OCI-LY3 (cell line): ENCODE results near the gene FNDC10.

Experiments used
- H2AFZ ChIP-seq: fragments of 200-600, 300-600 bp; shearing (Covaris generic); 2 replicates; pipeline ENCODE4 v1.6.0; 2014; ENCODE audit warnings: antibody characterized with exemption, low read depth, low read length
- H3K27ac ChIP-seq: fragments of 200-600, 300-600 bp; sonication (generic); 2 replicates; pipeline ENCODE4 v1.5.1; 2014; ENCODE audit warnings: mild to moderate bottlenecking, low read length, moderate library complexity, mixed read lengths
- H3K27me3 ChIP-seq: fragments of 200-600, 300-600 bp; sonication (generic); 2 replicates; pipeline ENCODE4 v1.6.1; 2014; ENCODE audit warnings: low read depth, low read length, mixed read lengths
- H3K36me3 ChIP-seq: fragments of 200-600, 300-600 bp; sonication (generic); replicated peaks from 2 replicates; pipeline ENCODE3; 2014; ENCODE audit warnings: low read depth, low read length, mixed read lengths
- H3K4me1 ChIP-seq: fragments of 300-600, 200-600 bp; sonication (generic); 2 replicates; pipeline ENCODE4 v1.6.1; 2014; ENCODE audit warnings: low read length, mixed read lengths
- H3K4me2 ChIP-seq: fragments of 200-600, 300-600 bp; sonication (generic); 2 replicates; pipeline ENCODE4 v1.6.1; 2014; ENCODE audit warnings: low read length, mixed read lengths
- H3K4me3 ChIP-seq: fragments of 300-600, 200-600 bp; sonication (generic); 2 replicates; pipeline ENCODE4 v1.5.1; 2014; ENCODE audit warnings: antibody characterized with exemption, mild to moderate bottlenecking, low read length, moderate library complexity
- H3K79me2 ChIP-seq: fragments of 300-600, 200-600 bp; shearing (Covaris generic); 2 replicates; pipeline ENCODE4 v1.6.1; 2014; ENCODE audit warnings: mild to moderate bottlenecking, low read length, mixed read lengths
- H3K9ac ChIP-seq: fragments of 300-600, 200-600 bp; shearing (Covaris generic); 2 replicates; pipeline ENCODE4 v1.6.0; 2014; ENCODE audit warnings: mild to moderate bottlenecking, low read length, moderate library complexity
- H3K9me3 ChIP-seq: fragments of 200-600, 300-600 bp; shearing (Covaris generic); 2 replicates; pipeline ENCODE4 v1.6.1; 2014; ENCODE audit warnings: low read length, mixed read lengths; ENCODE audit not compliant: insufficient read depth
- H4K20me1 ChIP-seq: fragments of 200-600, 300-600 bp; sonication (generic); 2 replicates; pipeline ENCODE4 v1.6.1; 2016; ENCODE audit warnings: low read length, mixed read lengths; ENCODE audit not compliant: insufficient read depth
- CTCF ChIP-seq: fragments of 200-600, 300-600 bp; sonication (generic); IDR thresholded peaks from 2 replicates; pipeline ENCODE4 v1.5.1; 2014; ENCODE audit warnings: antibody characterized with exemption, low read length, low read depth
- EZH2phosphoT487 ChIP-seq: fragments of 200-600 bp; shearing (Covaris generic); IDR thresholded peaks from 2 replicates; pipeline ENCODE4 v1.6.1; 2018; ENCODE audit warnings: antibody characterized with exemption, mixed run types, low read depth

Gene FNDC10

DNA sequence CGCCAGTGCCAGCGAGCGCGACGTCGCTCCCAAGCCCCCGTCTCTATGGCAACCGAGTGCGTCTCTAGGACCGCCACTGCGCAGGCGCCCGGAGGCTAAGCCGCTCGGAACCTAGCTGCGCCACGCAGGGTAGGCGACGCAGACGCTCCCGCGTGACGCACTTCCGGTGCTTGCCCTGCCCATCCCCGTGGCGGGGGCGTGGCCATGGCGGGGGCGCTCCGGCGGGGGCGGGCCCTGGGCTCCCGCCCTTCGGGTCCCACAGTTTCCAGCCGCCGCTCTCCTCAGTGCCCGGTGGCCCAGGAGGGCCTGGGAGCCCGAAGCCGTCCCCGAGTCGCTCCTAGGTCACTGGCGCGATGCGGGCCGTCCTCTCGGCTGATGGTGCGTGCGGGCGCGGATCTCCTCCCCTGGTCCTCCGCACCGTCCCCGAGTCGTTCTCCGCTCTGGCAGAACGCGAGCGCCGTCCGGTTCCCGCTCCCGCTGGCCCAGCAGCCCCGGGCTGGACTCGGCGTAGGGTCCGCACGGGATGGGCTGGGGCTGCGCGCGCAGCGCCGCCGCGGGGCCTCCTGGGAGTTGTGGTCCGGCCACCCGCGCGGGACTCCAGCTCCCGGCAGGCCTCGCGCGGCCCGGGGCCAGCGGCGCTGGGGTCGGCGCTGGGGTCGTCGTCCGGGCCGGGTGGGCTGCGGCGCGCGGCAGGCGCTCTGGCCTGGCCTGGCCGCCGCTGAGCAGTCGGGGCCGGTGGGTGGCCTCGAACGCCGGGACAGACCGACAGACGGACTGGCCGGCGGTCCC lies 15.5 kb upstream of the FNDC10 start, which contains the start of gene MIB2:
TSS of gene MIB2 (plus strand) at position 245 of the 789 bp plus-strand sequence. CDS start 7,953 bp downstream, outside the sequence.
- Histone ChIP-seq H3K9me3 (no peaks in the 10 kb centered on the region), H3K27ac (peak within 1 kb of the TSS; percentile 96), H3K4me1 (peaks cover 14% of the 10 kb centered on the region), H3K9ac (peak within 1 kb of the TSS; percentile 100), H4K20me1 (no peaks in the 10 kb centered on the region), H2AFZ (no peak within 1 kb of the TSS), H3K36me3 (no peaks in the 10 kb centered on the region), H3K79me2 (peaks cover 12% of the 10 kb centered on the region; the same call in 1 of the 2 replicates), H3K4me3 (peak within 1 kb of the TSS; percentile 96), H3K4me2 (peak within 1 kb of the TSS; percentile 85), H3K27me3 (no peaks in the 10 kb centered on the region)
- no peak for TF ChIP-seq EZH2phosphoT487
- no peak for TF ChIP-seq CTCF

DNA sequence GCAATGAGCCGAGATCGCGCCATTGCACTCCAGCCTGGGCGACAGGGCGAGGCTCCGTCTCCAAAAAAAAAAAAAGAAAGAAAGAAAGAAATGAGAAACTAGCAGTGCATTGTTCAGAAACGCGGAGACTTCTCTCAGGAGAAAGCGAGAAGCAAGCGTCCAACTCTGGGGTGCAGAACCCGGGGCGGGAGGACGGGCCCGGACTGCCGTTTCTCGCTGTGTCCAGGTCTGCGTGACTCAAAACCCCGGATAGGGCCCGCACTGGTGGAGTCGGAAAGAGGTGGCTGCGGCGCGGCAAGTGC lies 15.0 kb upstream of the FNDC10 start:
- H4K20me1 ChIP-seq: no peaks in the 10 kb centered on the region
- H3K9ac ChIP-seq: peak overlapping the region; percentile 61
- H3K4me2 ChIP-seq: peak overlapping the region; percentile 83
- no peak overlapping the region for H2AFZ ChIP-seq
- peak overlapping the region; percentile 96 for H3K4me3 ChIP-seq
- no peaks in the 10 kb centered on the region for H3K9me3 ChIP-seq
- H3K27me3 ChIP-seq: no peaks in the 10 kb centered on the region
- peaks cover 14% of the 10 kb centered on the region for H3K4me1 ChIP-seq
- TF ChIP-seq EZH2phosphoT487: no peak
- TF ChIP-seq CTCF: no peak
- no peak overlapping the region for H3K27ac ChIP-seq
- no peaks in the 10 kb centered on the region for H3K36me3 ChIP-seq
- peaks cover 12% of the 10 kb centered on the region; the same call in 1 of the 2 replicates for H3K79me2 ChIP-seq

DNA sequence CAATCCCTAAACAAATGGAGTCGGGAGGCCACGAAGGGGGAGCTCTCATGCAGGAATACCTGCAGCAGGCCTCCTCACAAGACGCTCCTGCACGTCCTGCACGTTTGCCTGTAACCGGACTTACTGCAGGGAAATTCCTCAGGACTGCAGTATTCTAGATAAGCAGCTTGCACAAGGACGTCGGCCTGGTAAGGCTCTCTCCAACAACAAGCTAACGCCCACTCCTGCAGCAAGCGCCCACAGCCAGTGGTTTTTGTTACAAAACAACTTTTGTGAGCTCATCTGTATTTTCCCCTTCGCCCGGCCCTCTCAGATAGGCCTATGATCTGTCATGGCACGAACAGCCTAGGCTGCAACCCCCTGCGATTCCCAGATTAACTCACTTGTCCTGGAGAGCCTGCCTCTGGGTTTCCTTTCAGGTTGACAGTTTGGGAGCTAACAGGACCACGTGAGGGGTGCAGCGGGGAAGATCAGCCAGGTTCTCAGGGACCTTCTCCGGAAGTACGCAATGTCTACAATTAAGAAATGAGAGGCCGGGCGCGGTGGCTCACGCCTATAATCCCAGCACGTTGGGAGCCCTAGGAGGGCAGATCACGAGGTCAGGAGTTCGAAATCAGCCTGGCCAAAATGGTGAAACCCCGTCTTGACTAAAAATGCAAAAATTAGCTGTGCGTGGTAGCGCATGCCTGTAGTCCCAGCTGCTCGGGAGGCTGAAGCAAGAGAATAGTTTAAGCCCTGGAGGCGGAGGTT lies 14.4 kb upstream of the FNDC10 start:
- peaks cover 12% of the 10 kb centered on the region; the same call in 1 of the 2 replicates for H3K79me2 ChIP-seq
- H3K36me3 ChIP-seq: no peaks in the 10 kb centered on the region
- H2AFZ ChIP-seq: no peak overlapping the region
- peak overlapping the region; percentile 96 for H3K4me3 ChIP-seq
- H3K9ac ChIP-seq: peak overlapping the region; percentile 61
- no peaks in the 10 kb centered on the region for H3K27me3 ChIP-seq
- no peak overlapping the region for H3K27ac ChIP-seq
- H3K4me2 ChIP-seq: peak overlapping the region; percentile 83
- H4K20me1 ChIP-seq: no peaks in the 10 kb centered on the region
- TF ChIP-seq CTCF: no peak
- TF ChIP-seq EZH2phosphoT487: no peak
- no peaks in the 10 kb centered on the region for H3K9me3 ChIP-seq
- peaks cover 14% of the 10 kb centered on the region for H3K4me1 ChIP-seq

DNA sequence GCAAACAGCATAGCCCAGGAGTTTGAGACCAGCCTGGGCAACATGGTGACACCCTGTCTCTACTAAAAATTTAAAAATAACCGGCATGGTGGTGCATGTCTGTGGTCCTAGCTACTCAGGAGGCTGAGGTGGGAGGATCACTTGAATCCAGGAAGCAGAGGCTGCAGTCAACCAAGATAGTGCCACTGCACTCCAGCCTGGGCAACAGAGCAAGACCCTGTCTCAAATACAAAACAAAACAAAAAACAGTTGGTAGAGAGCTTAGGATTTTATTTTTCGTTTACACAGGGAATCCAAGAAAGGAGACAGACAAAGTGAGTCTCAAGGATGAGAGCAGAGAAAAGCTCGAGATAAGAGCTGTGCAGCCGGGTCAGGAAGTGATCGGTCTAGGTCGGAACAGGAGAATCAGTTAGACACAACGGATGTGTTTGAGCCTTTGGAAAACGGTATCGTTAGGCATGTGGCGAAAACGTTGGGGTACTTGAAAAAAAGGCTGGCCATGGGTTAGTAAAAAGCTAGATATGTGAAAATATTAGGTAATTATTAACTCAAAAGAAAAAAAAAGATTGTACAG lies 13.7 kb upstream of the FNDC10 start:
- Histone ChIP-seq H3K79me2 (peaks cover 12% of the 10 kb centered on the region; the same call in 1 of the 2 replicates), H3K4me3 (no peak overlapping the region), H3K36me3 (no peaks in the 10 kb centered on the region), H2AFZ (no peak overlapping the region), H3K27me3 (no peaks in the 10 kb centered on the region), H3K9ac (no peak overlapping the region), H3K27ac (no peak overlapping the region), H3K4me2 (peak overlapping the region; percentile 83; the same call in 1 of the 2 replicates), H3K9me3 (no peaks in the 10 kb centered on the region), H3K4me1 (peaks cover 14% of the 10 kb centered on the region), H4K20me1 (no peaks in the 10 kb centered on the region)
- TF ChIP-seq CTCF (no peak), EZH2phosphoT487 (no peak)
